T-helper 2 cell (primary cell): ENCODE data around the gene HOOK1.

ENCODE experiments used
- DNase-seq, 5 experiments: peaks; one replicate each; pipeline versions ENCODE4 v3.0.0 to v3.0.0-alpha.2; 2012 to 2022
- total RNA-seq, 2 donors: gene quantifications; one replicate each; lab custom pipeline; 2026; lab: John Stamatoyannopoulos, UW

HOOK1 gene
- total RNA-seq: 18.0 to 21.5 reads per million in 2 donors

- no peak for DNase-seq
These were observed at the start of gene HOOK1 for GRCh38 chr1:59814901-59815825. TSS of gene HOOK1 (plus strand) at chr1:59814949. CDS start at chr1:59815118, 169 bp downstream.

- no peak for DNase-seq
These were observed 49.6 kb upstream of the HOOK1 start for GRCh38 chr1:59765011-59765730.

- DNase-seq: no peak
These were observed 48.4 kb upstream of the HOOK1 start for GRCh38 chr1:59766227-59766855.

- no peak for DNase-seq
These were observed 47.6 kb upstream of the HOOK1 start for GRCh38 chr1:59767119-59767518.

GRCh38 chr1:59768792-59769735 is 45.7 kb upstream of the HOOK1 start:
- DNase-seq: no peak

GRCh38 chr1:59769736-59770095 is 45.0 kb upstream of the HOOK1 start:
- no peak for DNase-seq

- no peak for DNase-seq
These were observed 43.4 kb upstream of the HOOK1 start for GRCh38 chr1:59771361-59771760.

GRCh38 chr1:59775480-59775879 is 39.3 kb upstream of the HOOK1 start:
- no peak for DNase-seq

GRCh38 chr1:59776960-59777852 is 37.5 kb upstream of the HOOK1 start:
- no peak for DNase-seq

GRCh38 chr1:59779949-59780348 is 34.8 kb upstream of the HOOK1 start:
- DNase-seq: no peak

- DNase-seq: no peak
These were observed 25.9 kb upstream of the HOOK1 start for GRCh38 chr1:59788825-59789224.

GRCh38 chr1:59798600-59798999 is 16.1 kb upstream of the HOOK1 start:
- DNase-seq: no peak

GRCh38 chr1:59803458-59804038 is 11.2 kb upstream of the HOOK1 start:
- no peak for DNase-seq

GRCh38 chr1:59804301-59804700 is 10.4 kb upstream of the HOOK1 start:
- DNase-seq: no peak

- DNase-seq: no peak
These were observed 9.2 kb upstream of the HOOK1 start for GRCh38 chr1:59805554-59805953.

- DNase-seq: peak; percentile 57 to 92 (median 79)
These were observed 409 bp upstream of the HOOK1 start for GRCh38 chr1:59814180-59814900.

GRCh38 chr1:59815892-59816291 is 1.1 kb downstream of the HOOK1 start:
- no peak for DNase-seq

GRCh38 chr1:59816318-59816878 is 1.6 kb downstream of the HOOK1 start:
- DNase-seq: no peak

- no peak for DNase-seq
These were observed 5.1 kb downstream of the HOOK1 start for GRCh38 chr1:59819566-59820438.
